HEK293T (cell line): ENCODE measurements around the gene LRRC4C.

Experiments used
- CTCF ChIA-PET: fragments of 350-600 bp; formaldehyde crosslinking; extraction: SDS; loops from one replicate; lab custom pipeline; 2021; ENCODE audit warnings: antibody characterized with exemption, inconsistent platforms; lab: Yijun Ruan, JAX
- POLR2A ChIA-PET: fragments of 350-600 bp; formaldehyde crosslinking; extraction: SDS; loops from one replicate; lab custom pipeline; 2020; ENCODE audit warnings: antibody characterized with exemption, inconsistent platforms; lab: Yijun Ruan, JAX
- DNase-seq: peaks from one replicate; pipeline ENCODE4 v3.0.0; 2012; ENCODE audit warnings: mixed read lengths; ENCODE audit errors: extremely low spot score
- ARNT ChIP-seq: fragments of 450-650 bp; IDR thresholded peaks from 2 replicates; pipeline ENCODE4 v1.6.1; 2017; ENCODE audit warnings: mild to moderate bottlenecking
- BHLHE40 ChIP-seq: fragments of 450-650 bp; IDR thresholded peaks from 2 replicates; pipeline ENCODE4 v1.6.1; 2016; ENCODE audit warnings: mild to moderate bottlenecking, moderate library complexity, borderline replicate concordance
- CTBP1 ChIP-seq: fragments of 450-650 bp; IDR thresholded peaks from 2 replicates; pipeline ENCODE4 v1.6.1; 2016; ENCODE audit warnings: borderline replicate concordance
- ELF4 ChIP-seq: fragments of 450-650 bp; IDR thresholded peaks from 2 replicates; pipeline ENCODE4 v1.6.1; 2017; ENCODE audit warnings: antibody characterized with exemption
- FOXA1 ChIP-seq: fragments of 450-650 bp; IDR thresholded peaks from 2 replicates; pipeline ENCODE4 v1.6.1; 2016; ENCODE audit warnings: mild to moderate bottlenecking
- FOXK2 ChIP-seq: fragments of 450-650 bp; IDR thresholded peaks from 2 replicates; pipeline ENCODE4 v1.6.1; 2016; ENCODE audit warnings: mild to moderate bottlenecking
- FOXM1 ChIP-seq: fragments of 450-650 bp; IDR thresholded peaks from 2 replicates; pipeline ENCODE4 v1.6.1; 2017; ENCODE audit warnings: mild to moderate bottlenecking, borderline replicate concordance
- HDGF ChIP-seq: fragments of 450-650 bp; IDR thresholded peaks from 2 replicates; pipeline ENCODE4 v1.6.1; 2017; ENCODE audit warnings: antibody characterized with exemption, borderline replicate concordance
- L3MBTL2 ChIP-seq: fragments of 450-650 bp; conservative IDR thresholded peaks from 2 replicates; pipeline ENCODE4 v1.6.1; 2016; ENCODE audit warnings: mild to moderate bottlenecking
- LEF1 ChIP-seq: fragments of 450-650 bp; IDR thresholded peaks from 2 replicates; pipeline ENCODE4 v1.6.1; 2017; ENCODE audit warnings: mild to moderate bottlenecking, borderline replicate concordance
- NFRKB ChIP-seq: fragments of 450-650 bp; IDR thresholded peaks from 2 replicates; pipeline ENCODE4 v1.6.1; 2016; ENCODE audit warnings: mild to moderate bottlenecking, moderate library complexity
- SP1 ChIP-seq: fragments of 450-650 bp; IDR thresholded peaks from 2 replicates; pipeline ENCODE4 v1.6.1; 2017
- SUZ12 ChIP-seq: fragments of 450-650 bp; IDR thresholded peaks from 2 replicates; pipeline ENCODE4 v1.6.1; 2016; ENCODE audit warnings: mild to moderate bottlenecking
- TARDBP ChIP-seq: fragments of 450-650 bp; IDR thresholded peaks from 2 replicates; pipeline ENCODE4 v1.6.1; 2016
- ZNF384 ChIP-seq: fragments of 450-650 bp; IDR thresholded peaks from 2 replicates; pipeline ENCODE4 v1.6.1; 2016
- TF ChIP-seq, protein P1 (sequence below): fragments of 450-650 bp; IDR thresholded peaks from 2 replicates; pipeline ENCODE4 v1.6.1; 2016

The LRRC4C gene

GRCh38 chr11:41459465-41460401 lies at the start of gene LRRC4C:
TSS of gene LRRC4C (minus strand) at chr11:41459652.
- ChIA-PET POLR2A (no interaction called here), CTCF (interaction anchor here (1.7 kb wide), 1 partner anchor 1065 kb away, joined by 6 read pairs; no protein-coding TSS in a partner anchor)
- DNase-seq = no peak
- TF ChIP-seq ZNF384 (no peak), L3MBTL2 (no peak), FOXM1 (no peak), CTBP1 (no peak), ELF4 (no peak), LEF1 (no peak), ARNT (no peak), SP1 (no peak), NFRKB (no peak), BHLHE40 (no peak), FOXK2 (no peak), FOXA1 (no peak), SUZ12 (no peak)

- ChIA-PET POLR2A (no interaction called here), CTCF (no interaction called here)
- no peak for TF ChIP-seq NFRKB
- no peak for TF ChIP-seq ZNF384
- TF ChIP-seq L3MBTL2 = no peak
- no peak for TF ChIP-seq FOXM1
- no peak for TF ChIP-seq SUZ12
- DNase-seq = no peak
These were observed 48.7 kb upstream of the LRRC4C start for GRCh38 chr11:41508121-41508520.

- CTCF ChIA-PET = no interaction called here
- no peak for DNase-seq
- POLR2A ChIA-PET = no interaction called here
- no peak for TF ChIP-seq SUZ12
- no peak for TF ChIP-seq TARDBP
- no peak for TF ChIP-seq FOXK2
- no peak for TF ChIP-seq L3MBTL2
- TF ChIP-seq SP1 = no peak
- TF ChIP-seq, protein P1, sequence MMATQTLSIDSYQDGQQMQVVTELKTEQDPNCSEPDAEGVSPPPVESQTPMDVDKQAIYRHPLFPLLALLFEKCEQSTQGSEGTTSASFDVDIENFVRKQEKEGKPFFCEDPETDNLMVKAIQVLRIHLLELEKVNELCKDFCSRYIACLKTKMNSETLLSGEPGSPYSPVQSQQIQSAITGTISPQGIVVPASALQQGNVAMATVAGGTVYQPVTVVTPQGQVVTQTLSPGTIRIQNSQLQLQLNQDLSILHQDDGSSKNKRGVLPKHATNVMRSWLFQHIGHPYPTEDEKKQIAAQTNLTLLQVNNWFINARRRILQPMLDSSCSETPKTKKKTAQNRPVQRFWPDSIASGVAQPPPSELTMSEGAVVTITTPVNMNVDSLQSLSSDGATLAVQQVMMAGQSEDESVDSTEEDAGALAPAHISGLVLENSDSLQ = no peak
These were observed 40.0 kb upstream of the LRRC4C start for GRCh38 chr11:41499429-41499828.

DNA sequence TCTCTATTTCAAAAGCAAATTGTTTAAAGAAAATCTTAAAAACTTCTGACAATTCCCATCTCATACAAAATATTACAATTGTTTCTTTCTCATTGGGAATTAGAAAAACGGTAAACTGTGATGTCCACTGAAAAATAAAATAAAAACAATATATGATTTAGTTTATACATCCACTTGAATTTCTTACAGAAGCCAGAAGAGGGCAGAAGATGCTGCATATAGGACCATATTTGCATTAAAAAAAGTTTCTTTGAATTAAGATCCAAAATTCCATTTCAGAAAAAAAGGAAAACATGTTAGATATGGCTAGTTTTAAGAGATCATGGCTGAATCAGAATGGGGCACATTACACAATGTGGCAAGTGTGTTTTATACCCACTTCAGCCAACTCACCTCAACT lies 39.3 kb upstream of the LRRC4C start:
- ChIA-PET POLR2A (no interaction called here), CTCF (interaction anchor here (1.0 kb wide), 1 partner anchor 1780 kb away, joined by 3 read pairs; no protein-coding TSS in a partner anchor)
- DNase-seq = no peak
- TF ChIP-seq, protein P1 = no peak
- no peak for TF ChIP-seq SUZ12
- no peak for TF ChIP-seq CTBP1
- TF ChIP-seq ZNF384 = no peak
- no peak for TF ChIP-seq BHLHE40
- no peak for TF ChIP-seq FOXK2
- TF ChIP-seq NFRKB = no peak

DNA sequence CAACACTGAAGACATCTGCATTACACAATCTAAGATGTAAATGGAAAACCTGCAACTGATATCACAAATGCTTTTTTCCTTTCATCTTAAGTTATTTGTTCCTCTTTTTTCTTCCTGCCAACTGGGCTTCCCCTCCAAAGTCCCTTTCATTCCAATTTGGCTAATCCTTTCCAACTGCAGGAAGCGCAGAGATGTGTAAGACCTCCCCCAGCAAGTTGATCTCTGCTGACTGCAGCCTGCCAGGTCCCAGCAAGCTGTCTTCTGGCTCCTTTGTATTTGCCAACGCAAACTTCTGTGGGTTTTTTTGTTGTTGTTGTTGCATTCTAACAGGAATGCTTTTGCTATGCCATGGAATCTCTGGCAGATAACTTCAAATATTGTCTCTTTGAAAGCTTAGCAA lies 38.5 kb upstream of the LRRC4C start:
- ChIA-PET POLR2A (no interaction called here), CTCF (interaction anchor here (1.0 kb wide), 1 partner anchor 1781 kb away, joined by 3 read pairs; no protein-coding TSS in a partner anchor)
- DNase-seq = no peak
- TF ChIP-seq, protein P1 = no peak
- TF ChIP-seq TARDBP = no peak
- TF ChIP-seq FOXM1 = no peak
- TF ChIP-seq HDGF = no peak
- no peak for TF ChIP-seq ZNF384
- TF ChIP-seq SUZ12 = no peak
- no peak for TF ChIP-seq LEF1
- no peak for TF ChIP-seq FOXA1
- TF ChIP-seq ARNT = no peak
- no peak for TF ChIP-seq CTBP1
- TF ChIP-seq L3MBTL2 = no peak
- no peak for TF ChIP-seq BHLHE40
- no peak for TF ChIP-seq ELF4
- TF ChIP-seq SP1 = no peak
- TF ChIP-seq NFRKB = no peak
- no peak for TF ChIP-seq FOXK2

DNA sequence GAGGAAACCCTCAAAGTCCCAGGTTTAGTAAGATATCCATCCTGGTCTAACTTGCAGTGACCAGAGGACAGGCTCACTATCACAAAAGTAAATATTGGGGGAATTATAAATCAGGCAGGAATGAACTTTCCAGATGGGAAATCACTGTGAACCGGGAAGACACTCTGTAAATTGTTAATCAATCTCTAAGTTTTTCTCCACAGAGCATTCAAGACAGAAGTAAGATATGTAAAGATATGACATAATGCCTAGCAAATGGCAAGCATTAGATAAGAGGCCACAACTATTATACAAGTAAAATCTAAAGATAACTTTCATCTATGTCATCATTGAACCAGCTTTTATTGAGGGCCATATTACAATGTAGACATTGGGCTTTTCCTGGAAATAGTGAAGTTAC lies 35.3 kb upstream of the LRRC4C start:
- TF ChIP-seq FOXA1 = no peak
- no peak for DNase-seq
- POLR2A ChIA-PET = no interaction called here
- CTCF ChIA-PET = no interaction called here
